Brain microvascular endothelial cell (primary cell): ENCODE results near the gene KRTAP4-16.
"Not testable (repeated sequence)": the region's sequence is repeated elsewhere in the genome, so short reads cannot be mapped to it uniquely, and the experiment has no call there.

Experiments
- DNase-seq: peaks from one replicate; pipeline ENCODE4 v3.0.0-alpha.2; 2020
- H3K27ac ChIP-seq: fragments of 250-450 bp; sonication (Bioruptor Pico); 2 replicates; pipeline ENCODE4 v1.5.1; 2020; ENCODE audit warnings: mild to moderate bottlenecking, moderate library complexity
- H3K27me3 ChIP-seq: fragments of 250-450 bp; sonication (Bioruptor Pico); replicated peaks from 2 replicates; pipeline ENCODE4 v1.5.1; 2020; ENCODE audit warnings: mild to moderate bottlenecking
- H3K36me3 ChIP-seq: fragments of 250-450 bp; sonication (Bioruptor Pico); replicated peaks from 2 replicates; pipeline ENCODE4 v1.5.1; 2020; ENCODE audit warnings: mild to moderate bottlenecking
- H3K4me3 ChIP-seq: 2 replicates; pipeline ENCODE4 v1.5.1; 2011; ENCODE audit warnings: low read depth, mild to moderate bottlenecking, control low read depth, low read length, moderate library complexity
- CTCF ChIP-seq: IDR thresholded peaks from 2 replicates; pipeline ENCODE4 v1.5.1; 2011; ENCODE audit warnings: low read depth, mild to moderate bottlenecking, moderate library complexity, low read length, control low read depth, inconsistent platforms; ENCODE audit errors: missing control alignments
- in situ Hi-C: cut with HindIII; loops from 2 replicates; pipeline ENCODE4 v1.10.0; 2017; ENCODE audit warnings: low sequenced_read_pairs, low pct_ligation_motif_present

Gene KRTAP4-16

GRCh38 chr17:41101586-41102259, at the start of gene KRTAP4-16:
Gene KRTAP4-16 (minus strand): TSS chr17:41102209. CDS start chr17:41102209, 0 bp downstream.
- TF ChIP-seq CTCF = no peak
- no peak within 1 kb of the TSS for H3K4me3 ChIP-seq
- in situ Hi-C loops = no loop called here
- DNase-seq = no peak
- no peaks in the 10 kb centered on the region for H3K36me3 ChIP-seq
- H3K27me3 ChIP-seq = no peaks in the 10 kb centered on the region
- H3K27ac ChIP-seq = no peak within 1 kb of the TSS

- Histone ChIP-seq H3K27me3 (no peaks in the 10 kb centered on the region), H3K27ac (no peak overlapping the region), H3K36me3 (no peaks in the 10 kb centered on the region), H3K4me3 (no peak overlapping the region)
- no peak for DNase-seq
- TF ChIP-seq CTCF = no peak
- in situ Hi-C loops = no loop called here
Measured at GRCh38 chr17:41151525-41151924, 49.5 kb upstream of the KRTAP4-16 start.

GRCh38 chr17:41150026-41150425, 48.0 kb upstream of the KRTAP4-16 start:
- H3K27me3 ChIP-seq = no peaks in the 10 kb centered on the region
- no peak overlapping the region for H3K4me3 ChIP-seq
- TF ChIP-seq CTCF = no peak
- DNase-seq = no peak
- no peaks in the 10 kb centered on the region for H3K36me3 ChIP-seq
- no peak overlapping the region for H3K27ac ChIP-seq
- in situ Hi-C loops = no loop called here

GRCh38 chr17:41149652-41149985, 47.6 kb upstream of the KRTAP4-16 start, which contains the start of gene KRTAP4-5:
Gene KRTAP4-5 (minus strand): TSS chr17:41149825. CDS start chr17:41149767, 58 bp downstream.
- in situ Hi-C loops = no loop called here
- Histone ChIP-seq H3K4me3 (no peak within 1 kb of the TSS), H3K27me3 (no peaks in the 10 kb centered on the region), H3K27ac (no peak within 1 kb of the TSS), H3K36me3 (no peaks in the 10 kb centered on the region)
- no peak for DNase-seq
- TF ChIP-seq CTCF = no peak

- DNase-seq, H3K27ac ChIP-seq, H3K27me3 ChIP-seq, H3K4me3 ChIP-seq, H3K36me3 ChIP-seq, in situ Hi-C loops: not testable (repeated sequence)
Measured at GRCh38 chr17:41148971-41149651, 47.1 kb upstream of the KRTAP4-16 start.

- no peak for TF ChIP-seq CTCF
- Histone ChIP-seq H3K36me3 (no peaks in the 10 kb centered on the region), H3K4me3 (no peak overlapping the region), H3K27ac (no peak overlapping the region), H3K27me3 (no peaks in the 10 kb centered on the region)
- no peak for DNase-seq
- in situ Hi-C loops = no loop called here
Measured at GRCh38 chr17:41147531-41148204, 45.7 kb upstream of the KRTAP4-16 start.
